K562 (cell line): Measurements from ENCODE around the gene RDM1. TPM values are rescaled to one million over a fixed set of nuclear protein-coding genes. Genes with fewer than 3 reads are reported as not detected.

ENCODE experiments used
- CHD2 ChIP-seq: IDR thresholded peaks from 2 replicates; pipeline ENCODE4 v1.6.1; 2011; ENCODE audit warnings: low read depth, low read length
- CHD4 ChIP-seq: fragments of 200-600 bp; sonication (generic); IDR thresholded peaks from 3 replicates; pipeline ENCODE4 v1.6.1; 2012; ENCODE audit warnings: low read depth, mild to moderate bottlenecking, mixed read lengths, low read length, inconsistent platforms; ENCODE audit not compliant: insufficient read depth, insufficient replicate concordance, poor library complexity, severe bottlenecking
- CTBP1 ChIP-seq: fragments of 450-650 bp; IDR thresholded peaks from 2 replicates; pipeline ENCODE4 v1.6.1; 2016; ENCODE audit warnings: borderline replicate concordance
- DPF2 ChIP-seq: fragments of 450-650 bp; IDR thresholded peaks from 2 replicates; pipeline ENCODE4 v1.6.1; 2016
- E4F1 ChIP-seq: fragments of 250-450 bp; sonication (Bioruptor Pico); IDR thresholded peaks from 2 replicates; pipeline ENCODE4 v1.5.0; 2021; ENCODE audit warnings: mild to moderate bottlenecking, borderline replicate concordance
- ESRRA ChIP-seq: fragments of 450-650 bp; IDR thresholded peaks from 2 replicates; pipeline ENCODE4 v1.6.1; 2014; ENCODE audit warnings: low read depth, mild to moderate bottlenecking, moderate library complexity, borderline replicate concordance
- GABPA ChIP-seq: fragments of 200-800 bp; sonication (Bioruptor generic); conservative IDR thresholded peaks from 2 replicates; pipeline ENCODE4 v1.6.1; 2016; ENCODE audit warnings: low read depth, missing genetic modification characterization, missing compliant biosample characterization
- HMGN3 ChIP-seq: IDR thresholded peaks from 2 replicates; pipeline ENCODE4 v1.6.1; 2011; ENCODE audit warnings: borderline replicate concordance, low read depth, mild to moderate bottlenecking, mixed read lengths, low read length; ENCODE audit not compliant: insufficient read length; ENCODE audit errors: extremely low read depth
- HOXB6 ChIP-seq: fragments of 250-450 bp; sonication (Bioruptor Pico); IDR thresholded peaks from 2 replicates; pipeline ENCODE4 v1.5.1; 2022; ENCODE audit warnings: mild to moderate bottlenecking, borderline replicate concordance
- JUNB ChIP-seq: fragments of 450-650 bp; formaldehyde crosslinking; conservative IDR thresholded peaks from 2 replicates; pipeline ENCODE4 v1.4.0; 2020; ENCODE audit warnings: mild to moderate bottlenecking
- MAFG ChIP-seq: fragments of 450-650 bp; conservative IDR thresholded peaks from 2 replicates; pipeline ENCODE4 v1.6.1; 2016; ENCODE audit warnings: missing genetic modification characterization, missing compliant biosample characterization
- MCM3 ChIP-seq: fragments of 450-650 bp; IDR thresholded peaks from 2 replicates; pipeline ENCODE4 v1.6.1; 2016
- MYC ChIP-seq, 2 experiments: fragments of 250-450 bp in 1 of 2; sonication (Bioruptor Pico) in 1 of 2; IDR thresholded peaks; 2 replicates each; pipeline versions ENCODE4 v1.5.1 to v1.6.1; 2012 to 2021; ENCODE audit warnings: low read depth in 2 of 2, borderline replicate concordance in 1 of 2, improper control_type of control experiment in 1 of 2, low read length in 1 of 2, mild to moderate bottlenecking in 1 of 2, moderate library complexity in 1 of 2
- NUFIP1 ChIP-seq: fragments of 450-650 bp; IDR thresholded peaks from 2 replicates; pipeline ENCODE4 v1.6.1; 2018; ENCODE audit not compliant: partially characterized antibody
- POLR2AphosphoS5 ChIP-seq: IDR thresholded peaks from 2 replicates; pipeline ENCODE4 v1.6.1; 2011; ENCODE audit warnings: mild to moderate bottlenecking, low read depth, low read length, moderate library complexity; ENCODE audit not compliant: control insufficient read depth, insufficient read depth
- POLR2G ChIP-seq: fragments of 200-400 bp; formaldehyde crosslinking; IDR thresholded peaks from 2 replicates; pipeline ENCODE4 v1.6.1; 2017; ENCODE audit warnings: low read depth, mild to moderate bottlenecking, antibody characterized with exemption, low read length, moderate library complexity
- RBM15 ChIP-seq: fragments of 200-400 bp; formaldehyde crosslinking; IDR thresholded peaks from 2 replicates; pipeline ENCODE4 v1.6.1; 2018; ENCODE audit warnings: mild to moderate bottlenecking, low read length, moderate library complexity; ENCODE audit not compliant: insufficient read depth
- TAF7 ChIP-seq: fragments of 450-650 bp; IDR thresholded peaks from 2 replicates; pipeline ENCODE4 v1.6.1; 2016; ENCODE audit warnings: missing genetic modification characterization, missing compliant biosample characterization
- YY1 ChIP-seq, 3 experiments: IDR thresholded peaks; 2 replicates each; pipeline ENCODE4 v1.6.1; 2011; ENCODE audit warnings: low read length in 2 of 3, mild to moderate bottlenecking in 2 of 3, moderate library complexity in 2 of 3, borderline replicate concordance in 1 of 3, control low read depth in 1 of 3, low read depth in 1 of 3; ENCODE audit not compliant: insufficient read depth in 3 of 3, insufficient replicate concordance in 2 of 3, control insufficient read depth in 1 of 3, insufficient read length in 1 of 3; ENCODE audit errors: extremely low read depth in 1 of 3
- ZKSCAN8 ChIP-seq: fragments of 200-800 bp; sonication (Bioruptor generic); IDR thresholded peaks from 2 replicates; pipeline ENCODE4 v1.6.1; 2016; ENCODE audit warnings: missing genetic modification characterization, missing compliant biosample characterization
- ZNF175 ChIP-seq: fragments of 200-800 bp; sonication (Bioruptor generic); IDR thresholded peaks from 2 replicates; pipeline ENCODE4 v1.6.1; 2016; ENCODE audit warnings: low read depth, mild to moderate bottlenecking, missing genetic modification characterization, missing compliant biosample characterization
- ZNF431 ChIP-seq: sonication (generic); formaldehyde crosslinking; IDR thresholded peaks from 2 replicates; pipeline ENCODE4 v1.8.0; 2022; ENCODE audit warnings: mild to moderate bottlenecking, missing genetic modification reagents
- polyA plus RNA-seq, 8 experiments: library from polyadenylated mRNA; depleted of rRNA in 4 of 8; stranded (reverse) in 5 of 8; unstranded in 3 of 8; fragments of >200 nt; fragmentation: Nextera tagmentation in 2 of 8; fragmentation: Illumina TruSeq in 1 of 8; extraction: Ambion mirVana in 2 of 8; extraction: Trizol in 1 of 8; gene quantifications; 2 replicates each; pipeline versions ENCODE4 v1.2.1 to v1.2.3, GENCODE V29; 2011 to 2014; ENCODE audit warnings: inconsistent platforms in 1 of 8, missing spikeins in 1 of 8
- total RNA-seq, 7 experiments: library from RNA; depleted of rRNA in 6 of 7; stranded (reverse); fragments of >200 nt in 6 of 7; fragmentation: Illumina TruSeq in 2 of 7; extraction: Trizol in 2 of 7; gene quantifications; 2 replicates each; pipeline versions ENCODE4 v1.2.1 to v1.2.3, GENCODE V29; 2011 to 2021; ENCODE audit warnings: low replicate concordance in 1 of 7
- TF ChIP-seq, protein P1 (sequence below): fragments of 250-450 bp; sonication (Bioruptor Pico); IDR thresholded peaks from 2 replicates; pipeline ENCODE4 v1.5.0; 2021

Gene RDM1
- total and polyA plus RNA-seq, 9 of the 15 experiments (the other 6 are each of a cell fraction or from before 2014, with no cell fraction given) = 2.5 to 11.2 (median 5.4) TPM

DNA sequence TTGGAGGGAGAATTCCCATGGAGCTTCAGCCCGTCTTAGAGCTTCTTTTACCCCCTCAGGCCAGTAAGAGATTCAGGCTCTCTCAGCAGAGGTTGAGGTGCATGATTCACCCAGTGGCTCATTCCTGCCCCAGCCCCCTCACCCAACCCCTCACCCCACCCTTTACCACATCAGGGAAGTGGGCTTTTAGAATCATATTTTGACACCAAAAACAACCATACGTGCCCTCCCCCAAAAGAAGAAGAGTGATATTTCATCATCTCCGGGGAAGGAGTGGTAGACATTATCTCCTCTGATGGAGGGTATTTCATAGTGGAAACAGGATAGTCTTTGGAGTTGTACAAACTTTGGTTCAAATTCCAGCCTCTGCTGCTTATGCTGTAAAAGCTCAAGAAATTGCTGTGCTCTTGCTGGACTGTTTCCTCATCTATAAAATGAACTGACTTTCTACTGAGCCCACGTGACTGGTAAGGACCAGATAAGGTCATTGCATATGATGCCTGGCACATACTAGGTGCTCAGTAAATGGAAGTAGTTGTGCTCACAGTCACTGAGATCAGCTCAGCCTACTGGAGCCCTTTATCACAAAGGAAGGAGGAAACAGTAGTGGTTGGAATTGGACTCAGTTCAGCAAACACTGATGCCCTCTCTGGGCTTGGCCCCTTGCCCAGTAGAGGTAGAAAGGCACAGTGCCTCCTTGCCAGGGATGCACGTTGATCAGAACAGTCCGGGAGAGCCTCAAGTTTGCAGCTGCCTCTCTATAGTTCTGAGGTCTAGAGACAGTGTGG is 32.1 kb downstream of the RDM1 start (continued):
- TF ChIP-seq ESRRA (no peak), NUFIP1 (no peak), E4F1 (no peak), GABPA (tag) (no peak), ZNF431 (CRISPR knock-in tag) (no peak), CTBP1 (no peak), HOXB6 (no peak), MAFG (tag) (no peak), ZKSCAN8 (no peak), CHD4 (no peak), TAF7 (tag) (no peak), HMGN3 (no peak), MYC (IDR thresholded peaks at IDR 0.05; ENCODE audit: low read depth, low read length) (no peak), MYC (CRISPR knock-in tag; IDR thresholded peaks at IDR 0.05; ENCODE audit: borderline replicate concordance, low read depth) (no peak), POLR2AphosphoS5 (no peak), JUNB (CRISPR knock-in tag) (no peak), POLR2G (no peak), DPF2 (no peak), MCM3 (no peak), RBM15 (no peak), ZNF175 (CRISPR knock-in tag) (peak; percentile 81; the same call in 1 of the 2 replicates), YY1 (IDR thresholded peaks at IDR 0.05; ENCODE audit: borderline replicate concordance in 1 of 3, control insufficient read depth in 1 of 3, extremely low read depth in 1 of 3, insufficient read depth in 3 of 3, insufficient read length in 1 of 3, insufficient replicate concordance in 2 of 3, low read depth in 1 of 3, low read length in 2 of 3) (no peak), CHD2 (no peak)
- TF ChIP-seq, protein P1, sequence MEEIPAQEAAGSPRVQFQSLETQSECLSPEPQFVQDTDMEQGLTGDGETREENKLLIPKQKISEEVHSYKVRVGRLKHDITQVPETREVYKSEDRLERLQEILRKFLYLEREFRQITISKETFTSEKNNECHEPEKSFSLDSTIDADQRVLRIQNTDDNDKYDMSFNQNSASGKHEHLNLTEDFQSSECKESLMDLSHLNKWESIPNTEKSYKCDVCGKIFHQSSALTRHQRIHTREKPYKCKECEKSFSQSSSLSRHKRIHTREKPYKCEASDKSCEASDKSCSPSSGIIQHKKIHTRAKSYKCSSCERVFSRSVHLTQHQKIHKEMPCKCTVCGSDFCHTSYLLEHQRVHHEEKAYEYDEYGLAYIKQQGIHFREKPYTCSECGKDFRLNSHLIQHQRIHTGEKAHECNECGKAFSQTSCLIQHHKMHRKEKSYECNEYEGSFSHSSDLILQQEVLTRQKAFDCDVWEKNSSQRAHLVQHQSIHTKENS = no peak
